Measurements from ENCODE around the gene HACL1.
A peak's percentile ranks its signal among the peaks of the same experiment; 100 is the strongest.

Gene HACL1

DNA sequence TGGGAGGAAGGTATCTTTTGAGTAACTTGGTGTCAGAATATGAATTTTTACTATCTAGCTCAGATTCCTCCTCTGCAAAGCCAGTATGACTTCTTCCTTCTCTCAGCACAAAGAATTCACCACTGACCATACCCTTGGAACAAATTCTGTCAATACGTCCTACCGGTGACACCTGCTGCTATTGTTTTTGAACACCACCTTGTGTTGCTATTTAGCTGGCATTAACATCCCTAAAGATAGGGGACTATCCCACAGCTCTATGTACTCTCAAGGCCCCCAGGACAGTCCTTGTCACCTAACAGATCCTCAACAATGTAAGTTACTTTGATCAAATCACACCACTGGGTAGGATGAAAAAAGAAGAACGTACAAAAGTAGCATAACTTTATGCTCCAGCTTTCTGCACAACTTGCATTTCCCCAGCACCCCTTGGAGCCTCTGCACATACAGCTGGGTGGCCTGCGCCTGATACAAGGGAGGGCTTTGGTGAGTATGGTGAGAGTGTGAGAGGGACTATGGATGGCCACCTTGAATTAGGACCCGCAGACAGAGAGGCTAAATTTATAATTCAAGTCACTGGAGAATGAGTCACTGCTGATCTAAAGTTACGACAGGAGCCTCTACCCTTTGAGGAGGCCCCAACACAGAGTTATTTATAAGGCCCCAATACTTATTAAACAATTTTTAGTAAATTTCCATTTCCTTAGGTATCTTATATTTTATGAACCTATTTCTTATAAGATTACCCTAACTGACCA is 77.5 kb downstream of the HACL1 start:
- DNase-seq (ENCODE audit: low spot score), result no peak

DNA sequence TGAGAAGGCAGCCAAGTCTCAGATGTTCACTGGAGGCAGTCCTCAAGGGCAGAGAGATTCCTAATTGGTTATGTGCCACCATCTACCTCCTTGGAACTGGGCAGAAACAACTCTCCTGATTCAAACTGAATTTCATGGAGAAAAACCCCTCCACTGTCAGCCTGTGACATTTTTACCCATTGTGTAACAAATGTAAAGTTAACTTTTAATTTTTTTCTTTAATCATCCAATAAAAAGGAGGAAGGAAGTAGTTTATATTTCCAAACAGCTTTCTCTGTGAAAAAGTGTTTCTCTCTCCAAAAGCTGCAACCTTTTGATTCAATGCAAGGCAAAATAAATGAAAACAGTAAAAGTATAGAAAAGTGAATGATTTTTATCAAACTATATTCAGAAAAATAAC is 79.4 kb downstream of the HACL1 start:
- no peak for DNase-seq (ENCODE audit: low spot score)

- DNase-seq (ENCODE audit: low spot score), result no peak
Observed at GRCh38 chr3:15521573-15521965, 79.8 kb downstream of the HACL1 start, which contains the start of gene COLQ. Gene COLQ, minus strand, starts transcription at chr3:15521706. Its CDS starts 81 bp downstream, at chr3:15521625.

- no peak for DNase-seq (ENCODE audit: low spot score)
Observed at GRCh38 chr3:15520804-15521572, 80.4 kb downstream of the HACL1 start.

DNA sequence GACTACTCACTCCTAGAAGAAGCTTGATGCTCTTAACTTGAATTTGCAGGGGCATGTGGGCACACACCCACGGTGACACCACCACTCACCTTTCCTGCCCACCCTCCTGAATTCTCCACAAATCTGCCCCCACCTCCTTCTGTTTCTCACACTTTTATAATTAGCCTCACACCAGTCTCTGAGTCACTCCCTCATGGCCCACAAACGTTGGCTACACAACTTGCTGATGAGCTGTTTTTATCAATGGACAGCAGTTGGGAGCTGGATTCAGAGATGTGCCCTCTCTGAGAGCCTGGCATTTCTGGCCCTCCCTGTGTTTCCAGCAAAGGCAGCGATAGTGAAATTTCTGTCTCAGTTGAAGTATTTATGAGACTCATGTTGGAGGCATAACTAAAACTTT is 81.2 kb downstream of the HACL1 start:
- DNase-seq (ENCODE audit: low spot score), result peak; percentile 21

- DNase-seq (ENCODE audit: low spot score), result no peak
Observed at GRCh38 chr3:15519096-15519495, 82.3 kb downstream of the HACL1 start.

DNA sequence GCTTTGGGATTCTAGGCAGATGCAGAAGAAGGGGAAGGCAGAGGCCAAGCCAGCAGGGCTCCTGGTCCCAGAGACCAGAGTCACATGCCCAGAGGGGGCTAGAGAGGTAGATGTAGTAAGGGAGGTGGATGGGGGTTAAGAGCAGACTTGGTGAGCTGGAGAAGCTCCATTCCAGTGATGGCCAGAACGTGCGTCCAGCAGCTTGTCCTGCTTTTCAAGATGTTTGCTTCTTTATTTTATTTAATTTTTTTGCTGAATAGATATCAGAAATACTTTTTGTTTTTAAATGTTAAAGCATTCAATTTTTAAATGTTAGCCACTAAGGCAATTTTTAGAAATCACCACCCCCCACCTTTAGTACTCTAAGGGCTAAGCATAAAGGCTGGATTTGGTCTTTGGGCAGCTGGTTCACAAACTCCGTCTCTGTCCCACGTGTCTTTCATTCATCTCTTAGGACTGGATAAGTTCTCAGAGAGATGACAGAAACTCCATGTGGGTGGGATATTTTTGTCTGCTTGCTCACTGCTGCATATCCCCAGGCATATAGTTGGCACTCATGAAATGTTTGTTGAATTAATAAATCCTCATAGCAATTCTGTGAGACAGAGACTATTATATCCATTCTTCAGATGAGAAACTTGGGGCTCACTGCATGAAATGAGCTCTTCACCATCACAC is 86.6 kb downstream of the HACL1 start:
- no peak for DNase-seq (ENCODE audit: low spot score)

GRCh38 chr3:15513810-15514662 is 87.3 kb downstream of the HACL1 start:
- DNase-seq (ENCODE audit: low spot score), result no peak

DNA sequence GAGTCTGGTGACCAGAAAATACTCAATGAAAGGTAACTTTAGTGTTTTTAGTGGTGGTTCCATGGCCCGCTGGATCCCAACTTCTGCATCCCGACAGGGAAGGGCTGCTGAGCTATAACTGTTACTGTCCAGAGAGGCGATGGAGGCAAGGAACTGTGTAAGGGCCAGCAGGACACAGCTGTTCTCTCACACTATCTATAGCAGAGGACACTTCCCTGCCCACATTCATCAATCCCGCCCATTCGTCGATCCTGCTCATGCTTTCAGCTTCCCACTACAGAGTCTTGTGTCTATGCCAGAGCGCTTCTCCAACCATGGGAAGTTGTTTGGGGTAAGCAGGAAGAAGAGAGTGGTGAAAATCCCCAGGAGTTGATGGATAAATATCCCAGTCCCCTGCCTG is 88.3 kb downstream of the HACL1 start:
- DNase-seq (ENCODE audit: low spot score), result no peak

- DNase-seq (ENCODE audit: low spot score), result peak; percentile 37
Observed at GRCh38 chr3:15512166-15512565, 89.2 kb downstream of the HACL1 start.

DNA sequence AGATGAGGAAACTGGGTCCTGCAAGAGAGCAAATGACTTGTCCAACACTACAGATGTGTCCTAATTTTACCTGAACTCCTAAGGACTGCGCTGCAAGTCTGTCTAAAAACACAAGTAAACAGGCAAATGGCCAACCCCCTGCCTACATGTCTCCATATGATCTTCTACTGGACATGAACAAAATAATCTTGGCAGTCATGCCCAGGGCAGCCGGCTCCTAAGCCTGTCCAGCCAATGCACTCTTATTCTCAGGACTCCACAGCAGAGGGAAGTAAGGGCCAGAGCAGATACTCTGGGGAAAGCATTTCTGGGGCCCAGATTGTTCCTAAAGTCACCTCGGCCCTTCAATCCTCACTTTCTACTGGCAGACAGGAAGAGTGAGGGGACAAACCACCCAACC is 90.2 kb downstream of the HACL1 start:
- no peak for DNase-seq (ENCODE audit: low spot score)

Data from AG08395 (cell line).